WTC11 (cell line): Measurements from ENCODE around the gene ABCD3. TPM values are rescaled to one million over a fixed set of nuclear protein-coding genes. Genes with fewer than 3 reads are reported as not detected.

ENCODE experiments used
- ATAC-seq: fragments of 200-7000 bp; cut with Tn5 transposase; 2 replicates; pipeline ENCODE4 v1.10.0; 2021; ENCODE audit warnings: mild to moderate bottlenecking, moderate library complexity
- CTCF ChIA-PET: fragments of 300-600 bp; sonication (Branson Sonifier 250); formaldehyde crosslinking; loops from one replicate; lab custom pipeline; 2021; ENCODE audit warnings: antibody characterized with exemption; lab: Charles Lee
- POLR2A ChIA-PET: fragments of 350-600 bp; sonication (Branson Sonifier 250); formaldehyde crosslinking; loops from one replicate; lab custom pipeline; 2021; ENCODE audit warnings: antibody characterized with exemption; lab: Charles Lee
- DNase-seq: peaks from one replicate; pipeline ENCODE4 v3.0.0; 2021; ENCODE audit warnings: low spot score
- H3K27ac Mint-ChIP-seq: 2 replicates; pipeline ENCODE4 v1.8.0; 2021; ENCODE audit warnings: mixed read lengths
- H3K27me3 Mint-ChIP-seq: 2 replicates; pipeline ENCODE4 v1.8.0; 2021; ENCODE audit warnings: low read depth, mild to moderate bottlenecking, moderate library complexity, mixed read lengths
- H3K36me3 Mint-ChIP-seq: 2 replicates; pipeline ENCODE4 v1.8.0; 2021; ENCODE audit warnings: mixed read lengths
- H3K4me1 Mint-ChIP-seq: 2 replicates; pipeline ENCODE4 v1.8.0; 2022; ENCODE audit warnings: mixed read lengths
- H3K4me3 Mint-ChIP-seq: 2 replicates; pipeline ENCODE4 v1.8.0; 2021; ENCODE audit warnings: mild to moderate bottlenecking, moderate library complexity, mixed read lengths
- H3K9me3 Mint-ChIP-seq: 2 replicates; pipeline ENCODE4 v1.8.0; 2021; ENCODE audit warnings: mixed read lengths
- ELF4 ChIP-seq: sonication (generic); formaldehyde crosslinking; IDR thresholded peaks from 2 replicates; pipeline ENCODE4 v1.8.1; 2022; ENCODE audit warnings: low read depth, mild to moderate bottlenecking, moderate library complexity, missing genetic modification reagents
- EMX1 ChIP-seq: fragments of 250-450 bp; sonication (Bioruptor Pico); IDR thresholded peaks from 2 replicates; pipeline ENCODE4 v1.8.0; 2021; ENCODE audit warnings: mild to moderate bottlenecking
- ETV6 ChIP-seq: sonication (generic); formaldehyde crosslinking; IDR thresholded peaks from 2 replicates; pipeline ENCODE4 v1.8.1; 2022; ENCODE audit warnings: mild to moderate bottlenecking, missing genetic modification reagents
- JUN ChIP-seq: sonication (generic); formaldehyde crosslinking; IDR thresholded peaks from 2 replicates; pipeline ENCODE4 v1.8.0; 2023; ENCODE audit warnings: mild to moderate bottlenecking, missing genetic modification reagents
- RORB ChIP-seq: fragments of 250-450 bp; sonication (Bioruptor Pico); IDR thresholded peaks from 2 replicates; pipeline ENCODE4 v1.9.0; 2021; ENCODE audit warnings: mild to moderate bottlenecking
- SMAD3 ChIP-seq: sonication (generic); formaldehyde crosslinking; IDR thresholded peaks from 2 replicates; pipeline ENCODE4 v1.8.0; 2022; ENCODE audit warnings: missing genetic modification reagents, mild to moderate bottlenecking, borderline replicate concordance
- TEAD4 ChIP-seq: sonication (generic); formaldehyde crosslinking; IDR thresholded peaks from 2 replicates; pipeline ENCODE4 v1.8.0; 2022; ENCODE audit warnings: mild to moderate bottlenecking, missing genetic modification reagents
- ZNF671 ChIP-seq: fragments of 250-450 bp; sonication (Bioruptor Pico); IDR thresholded peaks from 2 replicates; pipeline ENCODE4 v1.8.0; 2021; ENCODE audit warnings: mild to moderate bottlenecking
- total RNA-seq: library from RNA; stranded (reverse); gene quantifications from 3 replicates; pipeline ENCODE4 v1.2.3, GENCODE V29; 2021
- TF ChIP-seq, protein P1 (sequence below): sonication (generic); formaldehyde crosslinking; IDR thresholded peaks from 2 replicates; pipeline ENCODE4 v1.8.0; 2022; ENCODE audit warnings: missing genetic modification reagents
- TF ChIP-seq, protein P2 (sequence below): sonication (generic); formaldehyde crosslinking; IDR thresholded peaks from 2 replicates; pipeline ENCODE4 v1.8.1; 2023; ENCODE audit warnings: mild to moderate bottlenecking, missing genetic modification reagents, borderline replicate concordance
- TF ChIP-seq, protein P3 (sequence below): sonication (generic); formaldehyde crosslinking; conservative IDR thresholded peaks from 2 replicates; pipeline ENCODE4 v1.8.1; 2023; ENCODE audit warnings: mild to moderate bottlenecking, low read depth, missing genetic modification reagents, moderate library complexity
- TF ChIP-seq, protein P4 (sequence below): sonication (generic); formaldehyde crosslinking; IDR thresholded peaks from 2 replicates; pipeline ENCODE4 v1.8.1; 2023; ENCODE audit warnings: mild to moderate bottlenecking, missing genetic modification reagents, moderate library complexity
- TF ChIP-seq, protein P5 (sequence below): sonication (generic); formaldehyde crosslinking; IDR thresholded peaks from 2 replicates; pipeline ENCODE4 v1.8.1; 2023; ENCODE audit warnings: mild to moderate bottlenecking, missing genetic modification reagents, moderate library complexity
- TF ChIP-seq, protein P6 (sequence below): sonication (generic); formaldehyde crosslinking; IDR thresholded peaks from 2 replicates; pipeline ENCODE4 v1.8.0; 2022; ENCODE audit warnings: mild to moderate bottlenecking, missing genetic modification reagents
- TF ChIP-seq, protein P7 (sequence below): sonication (generic); formaldehyde crosslinking; IDR thresholded peaks from 2 replicates; pipeline ENCODE4 v1.8.1; 2022; ENCODE audit warnings: mild to moderate bottlenecking, missing genetic modification reagents, moderate library complexity, borderline replicate concordance
- TF ChIP-seq, protein P8 (sequence below): sonication (generic); formaldehyde crosslinking; conservative IDR thresholded peaks from 2 replicates; pipeline ENCODE4 v1.8.1; 2022; ENCODE audit warnings: mild to moderate bottlenecking, missing genetic modification reagents
- TF ChIP-seq, protein P9 (sequence below): sonication (generic); formaldehyde crosslinking; IDR thresholded peaks from 2 replicates; pipeline ENCODE4 v1.8.0; 2022; ENCODE audit warnings: mild to moderate bottlenecking, missing genetic modification reagents

ABCD3 gene
- total RNA-seq, 1 experiment from 2014 or later: 27.2 TPM

DNA sequence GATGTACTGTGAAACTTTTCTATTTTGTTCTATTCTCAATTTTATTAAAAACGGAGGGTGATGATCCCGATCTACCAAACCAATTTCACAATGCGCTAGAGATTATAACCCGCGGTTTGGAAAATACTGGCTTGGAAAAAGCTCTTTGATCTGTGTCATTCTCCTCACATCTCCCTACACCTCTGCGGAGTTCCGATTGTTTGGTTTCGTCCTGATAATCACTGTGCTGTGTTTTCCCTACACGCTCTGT, 536 bp upstream of the ABCD3 start:
- POLR2A ChIA-PET: interaction anchor here (0.6 kb wide), 1 partner anchor 98 kb away, joined by 3 read pairs; no protein-coding TSS in a partner anchor
- peaks cover 20% of the 10 kb centered on the region for H3K4me1 Mint-ChIP-seq
- ATAC-seq (no peak; the same call in 1 of the 2 replicates), DNase-seq (no peak)
- no peaks in the 10 kb centered on the region for H3K36me3 Mint-ChIP-seq
- no peaks in the 10 kb centered on the region for H3K9me3 Mint-ChIP-seq
- peaks cover 11% of the 10 kb centered on the region for H3K27me3 Mint-ChIP-seq
- CTCF ChIA-PET: interaction anchor here (0.6 to 1.7 kb wide), 3 partner anchors 21 to 83 kb away, joined by 3 to 4 read pairs (median 3); no protein-coding TSS in a partner anchor
- no peak overlapping the region for H3K4me3 Mint-ChIP-seq
- H3K27ac Mint-ChIP-seq: no peak overlapping the region
- TF ChIP-seq, protein P1, sequence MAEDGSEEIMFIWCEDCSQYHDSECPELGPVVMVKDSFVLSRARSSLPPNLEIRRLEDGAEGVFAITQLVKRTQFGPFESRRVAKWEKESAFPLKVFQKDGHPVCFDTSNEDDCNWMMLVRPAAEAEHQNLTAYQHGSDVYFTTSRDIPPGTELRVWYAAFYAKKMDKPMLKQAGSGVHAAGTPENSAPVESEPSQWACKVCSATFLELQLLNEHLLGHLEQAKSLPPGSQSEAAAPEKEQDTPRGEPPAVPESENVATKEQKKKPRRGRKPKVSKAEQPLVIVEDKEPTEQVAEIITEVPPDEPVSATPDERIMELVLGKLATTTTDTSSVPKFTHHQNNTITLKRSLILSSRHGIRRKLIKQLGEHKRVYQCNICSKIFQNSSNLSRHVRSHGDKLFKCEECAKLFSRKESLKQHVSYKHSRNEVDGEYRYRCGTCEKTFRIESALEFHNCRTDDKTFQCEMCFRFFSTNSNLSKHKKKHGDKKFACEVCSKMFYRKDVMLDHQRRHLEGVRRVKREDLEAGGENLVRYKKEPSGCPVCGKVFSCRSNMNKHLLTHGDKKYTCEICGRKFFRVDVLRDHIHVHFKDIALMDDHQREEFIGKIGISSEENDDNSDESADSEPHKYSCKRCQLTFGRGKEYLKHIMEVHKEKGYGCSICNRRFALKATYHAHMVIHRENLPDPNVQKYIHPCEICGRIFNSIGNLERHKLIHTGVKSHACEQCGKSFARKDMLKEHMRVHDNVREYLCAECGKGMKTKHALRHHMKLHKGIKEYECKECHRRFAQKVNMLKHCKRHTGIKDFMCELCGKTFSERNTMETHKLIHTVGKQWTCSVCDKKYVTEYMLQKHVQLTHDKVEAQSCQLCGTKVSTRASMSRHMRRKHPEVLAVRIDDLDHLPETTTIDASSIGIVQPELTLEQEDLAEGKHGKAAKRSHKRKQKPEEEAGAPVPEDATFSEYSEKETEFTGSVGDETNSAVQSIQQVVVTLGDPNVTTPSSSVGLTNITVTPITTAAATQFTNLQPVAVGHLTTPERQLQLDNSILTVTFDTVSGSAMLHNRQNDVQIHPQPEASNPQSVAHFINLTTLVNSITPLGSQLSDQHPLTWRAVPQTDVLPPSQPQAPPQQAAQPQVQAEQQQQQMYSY (CRISPR knock-in tag): no peak
- TF ChIP-seq, protein P2, sequence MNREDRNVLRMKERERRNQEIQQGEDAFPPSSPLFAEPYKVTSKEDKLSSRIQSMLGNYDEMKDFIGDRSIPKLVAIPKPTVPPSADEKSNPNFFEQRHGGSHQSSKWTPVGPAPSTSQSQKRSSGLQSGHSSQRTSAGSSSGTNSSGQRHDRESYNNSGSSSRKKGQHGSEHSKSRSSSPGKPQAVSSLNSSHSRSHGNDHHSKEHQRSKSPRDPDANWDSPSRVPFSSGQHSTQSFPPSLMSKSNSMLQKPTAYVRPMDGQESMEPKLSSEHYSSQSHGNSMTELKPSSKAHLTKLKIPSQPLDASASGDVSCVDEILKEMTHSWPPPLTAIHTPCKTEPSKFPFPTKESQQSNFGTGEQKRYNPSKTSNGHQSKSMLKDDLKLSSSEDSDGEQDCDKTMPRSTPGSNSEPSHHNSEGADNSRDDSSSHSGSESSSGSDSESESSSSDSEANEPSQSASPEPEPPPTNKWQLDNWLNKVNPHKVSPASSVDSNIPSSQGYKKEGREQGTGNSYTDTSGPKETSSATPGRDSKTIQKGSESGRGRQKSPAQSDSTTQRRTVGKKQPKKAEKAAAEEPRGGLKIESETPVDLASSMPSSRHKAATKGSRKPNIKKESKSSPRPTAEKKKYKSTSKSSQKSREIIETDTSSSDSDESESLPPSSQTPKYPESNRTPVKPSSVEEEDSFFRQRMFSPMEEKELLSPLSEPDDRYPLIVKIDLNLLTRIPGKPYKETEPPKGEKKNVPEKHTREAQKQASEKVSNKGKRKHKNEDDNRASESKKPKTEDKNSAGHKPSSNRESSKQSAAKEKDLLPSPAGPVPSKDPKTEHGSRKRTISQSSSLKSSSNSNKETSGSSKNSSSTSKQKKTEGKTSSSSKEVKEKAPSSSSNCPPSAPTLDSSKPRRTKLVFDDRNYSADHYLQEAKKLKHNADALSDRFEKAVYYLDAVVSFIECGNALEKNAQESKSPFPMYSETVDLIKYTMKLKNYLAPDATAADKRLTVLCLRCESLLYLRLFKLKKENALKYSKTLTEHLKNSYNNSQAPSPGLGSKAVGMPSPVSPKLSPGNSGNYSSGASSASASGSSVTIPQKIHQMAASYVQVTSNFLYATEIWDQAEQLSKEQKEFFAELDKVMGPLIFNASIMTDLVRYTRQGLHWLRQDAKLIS (CRISPR knock-in tag): no peak
- TF ChIP-seq SMAD3 (no peak), ELF4 (CRISPR knock-in tag) (no peak), EMX1 (CRISPR knock-in tag) (no peak), JUN (CRISPR knock-in tag) (no peak), TEAD4 (CRISPR knock-in tag) (no peak), ZNF671 (CRISPR knock-in tag) (no peak), ETV6 (CRISPR knock-in tag) (no peak), RORB (CRISPR knock-in tag) (no peak)
- TF ChIP-seq, protein P3, sequence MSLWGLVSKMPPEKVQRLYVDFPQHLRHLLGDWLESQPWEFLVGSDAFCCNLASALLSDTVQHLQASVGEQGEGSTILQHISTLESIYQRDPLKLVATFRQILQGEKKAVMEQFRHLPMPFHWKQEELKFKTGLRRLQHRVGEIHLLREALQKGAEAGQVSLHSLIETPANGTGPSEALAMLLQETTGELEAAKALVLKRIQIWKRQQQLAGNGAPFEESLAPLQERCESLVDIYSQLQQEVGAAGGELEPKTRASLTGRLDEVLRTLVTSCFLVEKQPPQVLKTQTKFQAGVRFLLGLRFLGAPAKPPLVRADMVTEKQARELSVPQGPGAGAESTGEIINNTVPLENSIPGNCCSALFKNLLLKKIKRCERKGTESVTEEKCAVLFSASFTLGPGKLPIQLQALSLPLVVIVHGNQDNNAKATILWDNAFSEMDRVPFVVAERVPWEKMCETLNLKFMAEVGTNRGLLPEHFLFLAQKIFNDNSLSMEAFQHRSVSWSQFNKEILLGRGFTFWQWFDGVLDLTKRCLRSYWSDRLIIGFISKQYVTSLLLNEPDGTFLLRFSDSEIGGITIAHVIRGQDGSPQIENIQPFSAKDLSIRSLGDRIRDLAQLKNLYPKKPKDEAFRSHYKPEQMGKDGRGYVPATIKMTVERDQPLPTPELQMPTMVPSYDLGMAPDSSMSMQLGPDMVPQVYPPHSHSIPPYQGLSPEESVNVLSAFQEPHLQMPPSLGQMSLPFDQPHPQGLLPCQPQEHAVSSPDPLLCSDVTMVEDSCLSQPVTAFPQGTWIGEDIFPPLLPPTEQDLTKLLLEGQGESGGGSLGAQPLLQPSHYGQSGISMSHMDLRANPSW (CRISPR knock-in tag): no peak
- TF ChIP-seq, protein P4, sequence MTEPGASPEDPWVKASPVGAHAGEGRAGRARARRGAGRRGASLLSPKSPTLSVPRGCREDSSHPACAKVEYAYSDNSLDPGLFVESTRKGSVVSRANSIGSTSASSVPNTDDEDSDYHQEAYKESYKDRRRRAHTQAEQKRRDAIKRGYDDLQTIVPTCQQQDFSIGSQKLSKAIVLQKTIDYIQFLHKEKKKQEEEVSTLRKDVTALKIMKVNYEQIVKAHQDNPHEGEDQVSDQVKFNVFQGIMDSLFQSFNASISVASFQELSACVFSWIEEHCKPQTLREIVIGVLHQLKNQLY (CRISPR knock-in tag): no peak
- TF ChIP-seq, protein P5, sequence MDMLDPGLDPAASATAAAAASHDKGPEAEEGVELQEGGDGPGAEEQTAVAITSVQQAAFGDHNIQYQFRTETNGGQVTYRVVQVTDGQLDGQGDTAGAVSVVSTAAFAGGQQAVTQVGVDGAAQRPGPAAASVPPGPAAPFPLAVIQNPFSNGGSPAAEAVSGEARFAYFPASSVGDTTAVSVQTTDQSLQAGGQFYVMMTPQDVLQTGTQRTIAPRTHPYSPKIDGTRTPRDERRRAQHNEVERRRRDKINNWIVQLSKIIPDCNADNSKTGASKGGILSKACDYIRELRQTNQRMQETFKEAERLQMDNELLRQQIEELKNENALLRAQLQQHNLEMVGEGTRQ (CRISPR knock-in tag): no peak
- TF ChIP-seq, protein P6, sequence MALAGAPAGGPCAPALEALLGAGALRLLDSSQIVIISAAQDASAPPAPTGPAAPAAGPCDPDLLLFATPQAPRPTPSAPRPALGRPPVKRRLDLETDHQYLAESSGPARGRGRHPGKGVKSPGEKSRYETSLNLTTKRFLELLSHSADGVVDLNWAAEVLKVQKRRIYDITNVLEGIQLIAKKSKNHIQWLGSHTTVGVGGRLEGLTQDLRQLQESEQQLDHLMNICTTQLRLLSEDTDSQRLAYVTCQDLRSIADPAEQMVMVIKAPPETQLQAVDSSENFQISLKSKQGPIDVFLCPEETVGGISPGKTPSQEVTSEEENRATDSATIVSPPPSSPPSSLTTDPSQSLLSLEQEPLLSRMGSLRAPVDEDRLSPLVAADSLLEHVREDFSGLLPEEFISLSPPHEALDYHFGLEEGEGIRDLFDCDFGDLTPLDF (CRISPR knock-in tag): no peak
- TF ChIP-seq, protein P7, sequence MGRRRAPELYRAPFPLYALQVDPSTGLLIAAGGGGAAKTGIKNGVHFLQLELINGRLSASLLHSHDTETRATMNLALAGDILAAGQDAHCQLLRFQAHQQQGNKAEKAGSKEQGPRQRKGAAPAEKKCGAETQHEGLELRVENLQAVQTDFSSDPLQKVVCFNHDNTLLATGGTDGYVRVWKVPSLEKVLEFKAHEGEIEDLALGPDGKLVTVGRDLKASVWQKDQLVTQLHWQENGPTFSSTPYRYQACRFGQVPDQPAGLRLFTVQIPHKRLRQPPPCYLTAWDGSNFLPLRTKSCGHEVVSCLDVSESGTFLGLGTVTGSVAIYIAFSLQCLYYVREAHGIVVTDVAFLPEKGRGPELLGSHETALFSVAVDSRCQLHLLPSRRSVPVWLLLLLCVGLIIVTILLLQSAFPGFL (CRISPR knock-in tag): no peak
- TF ChIP-seq, protein P8, sequence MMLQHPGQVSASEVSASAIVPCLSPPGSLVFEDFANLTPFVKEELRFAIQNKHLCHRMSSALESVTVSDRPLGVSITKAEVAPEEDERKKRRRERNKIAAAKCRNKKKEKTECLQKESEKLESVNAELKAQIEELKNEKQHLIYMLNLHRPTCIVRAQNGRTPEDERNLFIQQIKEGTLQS (CRISPR knock-in tag): no peak
- TF ChIP-seq, protein P9, sequence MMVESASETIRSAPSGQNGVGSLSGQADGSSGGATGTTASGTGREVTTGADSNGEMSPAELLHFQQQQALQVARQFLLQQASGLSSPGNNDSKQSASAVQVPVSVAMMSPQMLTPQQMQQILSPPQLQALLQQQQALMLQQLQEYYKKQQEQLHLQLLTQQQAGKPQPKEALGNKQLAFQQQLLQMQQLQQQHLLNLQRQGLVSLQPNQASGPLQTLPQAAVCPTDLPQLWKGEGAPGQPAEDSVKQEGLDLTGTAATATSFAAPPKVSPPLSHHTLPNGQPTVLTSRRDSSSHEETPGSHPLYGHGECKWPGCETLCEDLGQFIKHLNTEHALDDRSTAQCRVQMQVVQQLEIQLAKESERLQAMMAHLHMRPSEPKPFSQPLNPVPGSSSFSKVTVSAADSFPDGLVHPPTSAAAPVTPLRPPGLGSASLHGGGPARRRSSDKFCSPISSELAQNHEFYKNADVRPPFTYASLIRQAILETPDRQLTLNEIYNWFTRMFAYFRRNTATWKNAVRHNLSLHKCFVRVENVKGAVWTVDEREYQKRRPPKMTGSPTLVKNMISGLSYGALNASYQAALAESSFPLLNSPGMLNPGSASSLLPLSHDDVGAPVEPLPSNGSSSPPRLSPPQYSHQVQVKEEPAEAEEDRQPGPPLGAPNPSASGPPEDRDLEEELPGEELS (CRISPR knock-in tag): no peak
